GM18868 (cell line): ENCODE measurements around the gene CELF5.

Source experiments
- ATAC-seq: cut with Tn5 transposase; IDR thresholded peaks from one replicate; pipeline ENCODE4 v1.9.1; 2021; ENCODE audit warnings: mild to moderate bottlenecking, moderate library complexity; ENCODE audit not compliant: unreplicated experiment

CELF5 gene

GRCh38 chr19:3269916-3270671, 45.6 kb downstream of the CELF5 start:
- no peak for ATAC-seq

GRCh38 chr19:3270902-3271301, 46.4 kb downstream of the CELF5 start:
- ATAC-seq: no peak

GRCh38 chr19:3272401-3272931, 48.0 kb downstream of the CELF5 start:
- ATAC-seq: no peak

- no peak for ATAC-seq
Observed at GRCh38 chr19:3272952-3273351, 48.5 kb downstream of the CELF5 start.

GRCh38 chr19:3274245-3274941, 49.9 kb downstream of the CELF5 start:
- ATAC-seq: no peak

- ATAC-seq: no peak
Observed at GRCh38 chr19:3274942-3275582, 50.6 kb downstream of the CELF5 start.

- no peak for ATAC-seq
Observed at GRCh38 chr19:3275583-3276340, 51.3 kb downstream of the CELF5 start.

GRCh38 chr19:3276341-3276799, 51.9 kb downstream of the CELF5 start:
- no peak for ATAC-seq

- ATAC-seq: no peak
Observed at GRCh38 chr19:3277649-3278048, 53.2 kb downstream of the CELF5 start.

- ATAC-seq: no peak
Observed at GRCh38 chr19:3278294-3278693, 53.8 kb downstream of the CELF5 start.

GRCh38 chr19:3278749-3279148, 54.3 kb downstream of the CELF5 start:
- ATAC-seq: no peak

GRCh38 chr19:3279306-3279705, 54.8 kb downstream of the CELF5 start:
- ATAC-seq: no peak

- no peak for ATAC-seq
Observed at GRCh38 chr19:3281026-3281425, 56.6 kb downstream of the CELF5 start.

- no peak for ATAC-seq
Observed at GRCh38 chr19:3282155-3282554, 57.7 kb downstream of the CELF5 start.

GRCh38 chr19:3282564-3282963, 58.1 kb downstream of the CELF5 start:
- ATAC-seq: no peak

GRCh38 chr19:3283246-3283751, 58.8 kb downstream of the CELF5 start:
- ATAC-seq: no peak

- ATAC-seq: no peak
Observed at GRCh38 chr19:3283886-3284657, 59.6 kb downstream of the CELF5 start.

- no peak for ATAC-seq
Observed at GRCh38 chr19:3284759-3285646, 60.5 kb downstream of the CELF5 start.

GRCh38 chr19:3285647-3286176, 61.3 kb downstream of the CELF5 start:
- no peak for ATAC-seq
